DMS114 treated with DMSO at 0.1 percent for 48 hours (cell line): ENCODE results near the gene PRRG3.
"Not testable (repeated sequence)": the region's sequence is repeated elsewhere in the genome, so short reads cannot be mapped to it uniquely, and the experiment has no call there.

Experiments used
- DNase-seq: peaks from one replicate; lab custom pipeline; 2025; ENCODE audit not compliant: unreplicated experiment; lab: John Stamatoyannopoulos, UW

The PRRG3 gene

DNA sequence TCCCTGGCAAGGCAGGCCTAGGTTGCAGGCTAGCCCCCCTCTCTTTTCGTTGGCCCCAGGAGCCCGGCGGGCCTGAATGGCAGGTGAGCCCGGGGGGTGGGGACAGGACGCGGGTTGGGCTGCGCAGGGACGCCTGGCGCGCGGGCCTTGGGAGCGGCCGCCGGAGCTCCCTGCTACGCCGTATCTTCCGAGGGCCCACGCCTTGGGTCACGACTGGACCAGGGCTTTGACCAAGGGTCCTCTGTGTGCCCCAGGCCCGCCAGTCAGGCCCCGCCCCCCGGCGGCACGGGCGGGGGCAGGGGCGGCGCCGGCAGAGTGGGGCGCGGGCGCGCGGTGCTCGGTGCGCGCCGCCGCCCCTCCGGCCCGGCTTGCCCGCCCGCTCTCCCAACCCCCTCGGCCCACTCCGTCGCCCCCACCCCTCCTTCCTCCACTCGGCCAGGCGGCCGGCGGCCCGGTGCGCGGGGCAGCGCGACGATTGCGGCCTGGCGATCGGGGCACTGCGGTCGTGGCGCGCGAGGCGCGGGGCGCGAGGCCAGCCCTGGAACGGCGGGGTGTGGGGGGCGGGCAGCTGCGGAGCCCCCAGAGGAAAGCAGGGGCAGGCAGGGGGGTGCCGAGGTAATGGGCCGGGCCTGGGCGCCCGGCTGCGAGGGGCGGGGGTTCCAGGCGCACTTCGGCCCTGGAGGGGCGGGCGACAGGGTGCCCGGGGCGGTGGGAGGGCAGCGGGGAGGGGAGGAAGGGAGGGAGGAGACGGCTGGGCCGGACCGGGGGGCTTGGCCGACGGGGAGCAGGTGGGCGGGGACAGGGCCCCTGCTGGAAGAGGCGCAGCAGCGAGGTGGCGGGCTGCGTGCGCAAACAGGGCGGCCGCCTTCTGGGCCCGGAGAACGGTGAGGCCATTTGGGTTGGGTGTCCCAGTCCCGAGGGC lies at the start of gene PRRG3:
Gene PRRG3, plus strand, starts transcription at position 798 of the 922 bp plus-strand sequence. CDS start 3,357 bp downstream, outside the sequence.
- no peak for DNase-seq

- no peak for DNase-seq
These were observed 20.0 kb upstream of the PRRG3 start for GRCh38 chrX:151675121-151675746.

- no peak for DNase-seq
These were observed 19.1 kb upstream of the PRRG3 start for GRCh38 chrX:151676196-151676595.

GRCh38 chrX:151679798-151680402 lies 15.4 kb upstream of the PRRG3 start:
- DNase-seq, result no peak

GRCh38 chrX:151680805-151681204 lies 14.5 kb upstream of the PRRG3 start:
- peak; percentile 0 for DNase-seq

- no peak for DNase-seq
These were observed 7.6 kb upstream of the PRRG3 start for GRCh38 chrX:151687635-151688034.

DNA sequence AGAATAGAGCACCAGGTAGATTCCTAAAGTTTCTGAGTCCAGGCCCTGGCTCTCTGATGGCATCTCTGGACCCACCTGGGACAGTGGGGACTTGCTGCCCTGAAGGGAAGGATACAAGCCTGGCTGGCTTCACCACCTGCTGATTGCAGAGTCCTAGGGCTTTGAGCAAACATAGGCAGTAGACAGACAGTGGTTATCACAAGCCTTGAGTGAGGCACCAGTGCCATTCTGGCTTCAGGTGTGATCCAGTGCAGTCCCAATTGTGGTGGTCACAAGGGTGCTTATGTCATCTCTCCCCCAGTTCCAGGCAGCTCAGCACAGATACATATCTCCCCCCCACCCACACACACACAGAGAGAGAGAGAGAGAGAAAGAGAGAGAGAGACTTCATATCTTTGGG lies 6.6 kb upstream of the PRRG3 start:
- no peak for DNase-seq

DNA sequence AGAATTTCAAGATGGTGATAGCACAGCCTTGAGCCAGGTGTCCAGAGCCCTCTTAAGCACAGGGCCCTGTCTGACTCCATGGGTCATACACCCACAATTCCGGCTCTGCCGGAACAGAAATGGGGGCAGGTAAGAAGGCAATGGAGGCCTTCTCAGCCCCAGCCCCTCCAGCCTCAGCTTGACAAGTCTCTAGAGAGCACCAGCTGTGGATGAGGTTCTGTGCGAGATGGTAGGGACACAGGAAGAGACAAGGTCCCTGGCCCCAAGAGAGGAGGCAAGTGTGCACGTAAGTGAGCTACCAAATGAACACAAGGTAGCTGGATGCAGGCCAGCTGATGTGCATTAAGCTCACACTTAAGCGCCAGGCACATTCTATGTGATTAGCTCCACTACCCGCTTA lies 2.4 kb upstream of the PRRG3 start:
- no peak for DNase-seq

- DNase-seq, result no peak
These were observed 1.1 kb upstream of the PRRG3 start for GRCh38 chrX:151694121-151694520.

DNA sequence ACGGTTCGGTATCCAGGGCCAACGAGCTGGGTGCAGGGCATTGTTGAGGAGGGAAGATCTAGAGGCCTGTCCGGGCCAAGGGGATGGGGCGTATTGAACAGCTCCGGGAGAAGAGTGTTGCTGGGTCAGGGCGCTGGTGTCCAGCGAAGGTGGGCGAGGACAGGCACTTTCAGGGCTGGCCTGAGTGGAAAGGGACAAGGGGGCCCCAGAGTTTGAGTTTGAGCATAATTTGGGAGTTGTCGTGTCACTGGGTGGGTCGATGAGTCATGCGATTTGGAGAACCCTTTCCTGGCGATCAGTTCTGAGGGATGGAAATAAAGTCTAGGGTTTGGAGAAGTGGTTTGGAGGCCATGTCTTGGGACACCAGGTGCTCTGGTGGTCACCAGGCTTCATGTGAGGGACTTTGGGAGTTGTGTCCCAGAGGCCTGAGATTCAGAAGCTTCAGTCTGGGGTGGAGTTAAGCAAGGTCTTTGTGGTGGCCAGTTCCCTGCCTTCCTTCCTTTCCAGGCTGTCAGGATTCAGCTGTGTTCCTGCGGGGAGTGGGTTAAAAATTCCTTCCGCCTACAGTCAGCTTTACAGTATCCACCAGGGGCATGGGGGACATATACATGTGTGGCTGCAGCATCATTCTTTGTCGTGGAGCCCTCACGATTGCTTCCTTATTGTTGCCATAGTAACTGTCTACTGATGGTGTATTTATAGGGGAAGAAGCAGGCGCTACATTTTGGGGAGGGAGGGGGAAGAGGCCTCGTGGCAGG lies 504 bp downstream of the PRRG3 start:
- DNase-seq, result no peak

DNA sequence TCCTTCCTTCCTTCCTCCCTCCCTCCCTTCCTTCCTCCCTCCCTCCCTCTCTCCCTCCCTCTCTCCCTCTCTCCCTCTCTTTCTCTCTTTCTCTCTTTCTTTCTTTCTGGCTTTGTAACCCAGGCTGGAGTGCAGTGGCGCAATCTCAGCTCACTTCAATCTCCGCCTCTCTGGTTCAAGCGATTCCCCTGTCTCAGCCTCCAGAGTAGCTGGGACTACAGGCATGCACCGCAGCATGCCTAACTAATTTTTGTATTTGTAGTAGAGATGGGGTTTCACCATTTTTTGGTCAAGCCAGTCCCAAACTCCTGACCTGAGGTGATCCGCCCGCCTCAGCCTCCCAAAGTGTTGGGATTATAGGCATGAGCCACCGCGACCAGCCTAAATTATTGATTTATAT lies 1.8 kb downstream of the PRRG3 start:
- not testable (repeated sequence) for DNase-seq

GRCh38 chrX:151697522-151697921 lies 2.3 kb downstream of the PRRG3 start:
- no peak for DNase-seq

- DNase-seq, result no peak
These were observed 3.2 kb downstream of the PRRG3 start for GRCh38 chrX:151698485-151698884.

GRCh38 chrX:151699746-151700145 lies 4.5 kb downstream of the PRRG3 start:
- DNase-seq, result no peak

GRCh38 chrX:151700581-151700980 lies 5.3 kb downstream of the PRRG3 start:
- DNase-seq, result no peak

- no peak for DNase-seq
These were observed 5.8 kb downstream of the PRRG3 start for GRCh38 chrX:151701071-151701470.

- DNase-seq, result no peak
These were observed 6.3 kb downstream of the PRRG3 start for GRCh38 chrX:151701531-151701930.

DNA sequence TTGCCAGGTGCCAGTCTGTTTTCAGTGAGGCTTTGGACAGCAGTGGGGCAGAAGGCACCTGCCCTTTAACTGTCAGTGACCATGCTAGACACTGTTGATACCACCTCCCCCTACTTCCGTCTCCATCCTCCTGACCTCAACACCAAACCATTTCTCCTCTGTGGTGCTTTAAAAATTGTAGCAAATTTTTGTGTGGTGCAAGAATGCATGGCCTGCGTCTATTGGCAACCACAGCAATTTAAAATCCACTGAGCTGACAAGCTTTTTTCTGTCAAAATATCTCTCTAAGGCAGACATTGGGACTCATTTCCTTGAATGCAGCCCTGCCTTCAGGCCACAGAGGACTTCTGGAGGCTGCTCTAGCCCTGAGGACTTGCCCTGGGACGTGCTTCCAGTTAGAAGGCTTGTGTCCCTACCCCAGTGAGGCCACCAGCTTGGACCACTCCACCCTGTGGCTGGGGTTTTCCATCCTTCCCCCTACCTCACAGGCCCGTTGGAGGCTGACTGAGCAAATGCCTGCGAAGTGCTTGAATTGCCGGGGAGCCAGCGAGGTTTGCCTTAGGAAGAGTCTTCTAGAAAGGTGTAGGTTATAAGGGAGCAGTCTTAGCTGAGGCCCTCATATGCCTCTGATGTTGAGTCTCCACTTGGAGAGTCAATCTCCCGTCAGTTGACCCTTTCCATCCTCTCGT lies 6.9 kb downstream of the PRRG3 start:
- DNase-seq, result no peak

GRCh38 chrX:151702741-151703340 lies 7.6 kb downstream of the PRRG3 start:
- no peak for DNase-seq

GRCh38 chrX:151703487-151703886 lies 8.2 kb downstream of the PRRG3 start:
- no peak for DNase-seq
